Hepatocyte (in vitro differentiated cells): ENCODE results near the gene CARD9.

Experiments
- EZH2 ChIP-seq: fragments of 200-600 bp; sonication (generic); IDR thresholded peaks from 2 replicates; pipeline ENCODE4 v1.6.1; 2016; ENCODE audit warnings: antibody characterized with exemption, mild to moderate bottlenecking, borderline replicate concordance
- EZH2phosphoT487 ChIP-seq: fragments of 200-600 bp; sonication (generic); IDR thresholded peaks from one replicate; pipeline ENCODE4 v1.6.1; 2018; ENCODE audit warnings: antibody characterized with exemption, mild to moderate bottlenecking, low read depth, moderate library complexity; ENCODE audit not compliant: unreplicated experiment, severe bottlenecking
- TF ChIP-seq, protein P1 (sequence below): fragments of 200-600 bp; sonication (generic); IDR thresholded peaks from 2 replicates; pipeline ENCODE4 v1.5.1; 2016; ENCODE audit warnings: antibody characterized with exemption, mild to moderate bottlenecking; ENCODE audit not compliant: poor library complexity

DNA sequence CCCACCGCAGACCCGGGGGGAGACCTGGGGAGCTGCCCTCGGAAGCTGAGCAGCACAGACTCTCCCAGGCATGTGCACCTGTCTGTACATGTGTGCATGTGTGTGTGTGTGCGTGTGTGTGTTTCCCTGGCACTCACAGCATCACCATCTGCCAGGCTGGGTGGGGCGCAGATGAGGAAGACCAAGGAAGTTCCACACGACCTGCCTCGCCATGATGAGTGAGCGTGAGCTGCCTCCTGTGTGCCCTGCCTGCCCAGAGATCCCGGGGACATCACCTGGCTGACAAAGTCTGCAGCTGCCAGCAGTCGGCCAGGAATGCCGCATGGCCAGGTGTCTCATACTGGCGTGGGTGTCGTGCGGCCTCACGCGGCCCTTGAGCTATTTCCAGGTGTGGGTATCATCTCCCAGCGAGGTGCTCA, 50.1 kb downstream of the CARD9 start:
- TF ChIP-seq, protein P1, sequence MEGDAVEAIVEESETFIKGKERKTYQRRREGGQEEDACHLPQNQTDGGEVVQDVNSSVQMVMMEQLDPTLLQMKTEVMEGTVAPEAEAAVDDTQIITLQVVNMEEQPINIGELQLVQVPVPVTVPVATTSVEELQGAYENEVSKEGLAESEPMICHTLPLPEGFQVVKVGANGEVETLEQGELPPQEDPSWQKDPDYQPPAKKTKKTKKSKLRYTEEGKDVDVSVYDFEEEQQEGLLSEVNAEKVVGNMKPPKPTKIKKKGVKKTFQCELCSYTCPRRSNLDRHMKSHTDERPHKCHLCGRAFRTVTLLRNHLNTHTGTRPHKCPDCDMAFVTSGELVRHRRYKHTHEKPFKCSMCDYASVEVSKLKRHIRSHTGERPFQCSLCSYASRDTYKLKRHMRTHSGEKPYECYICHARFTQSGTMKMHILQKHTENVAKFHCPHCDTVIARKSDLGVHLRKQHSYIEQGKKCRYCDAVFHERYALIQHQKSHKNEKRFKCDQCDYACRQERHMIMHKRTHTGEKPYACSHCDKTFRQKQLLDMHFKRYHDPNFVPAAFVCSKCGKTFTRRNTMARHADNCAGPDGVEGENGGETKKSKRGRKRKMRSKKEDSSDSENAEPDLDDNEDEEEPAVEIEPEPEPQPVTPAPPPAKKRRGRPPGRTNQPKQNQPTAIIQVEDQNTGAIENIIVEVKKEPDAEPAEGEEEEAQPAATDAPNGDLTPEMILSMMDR: no peak
- TF ChIP-seq EZH2 (no peak), EZH2phosphoT487 (no peak)
